HG03520 (cell line): ENCODE results near the gene FOXD3.
A peak's percentile ranks its signal among the peaks of the same experiment; 100 is the strongest.
"Not testable (repeated sequence)": the region's sequence is repeated elsewhere in the genome, so short reads cannot be mapped to it uniquely, and the experiment has no call there.

Source experiments
- ATAC-seq: cut with Tn5 transposase; IDR thresholded peaks from one replicate; pipeline ENCODE4 v1.9.1; 2021; ENCODE audit warnings: mild to moderate bottlenecking, moderate library complexity; ENCODE audit not compliant: unreplicated experiment

Gene FOXD3

DNA sequence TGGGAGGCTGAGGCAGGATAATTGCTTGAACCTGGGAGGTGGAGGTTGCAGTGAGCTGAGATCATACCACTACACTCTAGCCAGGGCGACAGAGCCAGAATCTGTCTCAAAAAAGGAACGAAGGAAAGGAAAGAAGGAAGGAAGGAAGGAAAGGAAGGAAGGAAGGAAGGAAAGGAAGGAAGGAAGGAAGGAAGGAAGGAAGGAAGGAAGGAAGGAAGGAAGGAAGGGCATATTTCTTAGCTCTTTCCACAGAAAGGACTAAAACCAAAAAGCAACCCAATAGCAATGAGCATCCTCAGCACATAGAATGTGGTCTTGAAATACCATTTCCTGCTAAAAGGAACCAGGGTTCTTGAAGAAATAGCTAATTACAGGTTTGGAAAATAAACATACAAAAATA lies 33.9 kb downstream of the FOXD3 start:
- ATAC-seq: not testable (repeated sequence)

DNA sequence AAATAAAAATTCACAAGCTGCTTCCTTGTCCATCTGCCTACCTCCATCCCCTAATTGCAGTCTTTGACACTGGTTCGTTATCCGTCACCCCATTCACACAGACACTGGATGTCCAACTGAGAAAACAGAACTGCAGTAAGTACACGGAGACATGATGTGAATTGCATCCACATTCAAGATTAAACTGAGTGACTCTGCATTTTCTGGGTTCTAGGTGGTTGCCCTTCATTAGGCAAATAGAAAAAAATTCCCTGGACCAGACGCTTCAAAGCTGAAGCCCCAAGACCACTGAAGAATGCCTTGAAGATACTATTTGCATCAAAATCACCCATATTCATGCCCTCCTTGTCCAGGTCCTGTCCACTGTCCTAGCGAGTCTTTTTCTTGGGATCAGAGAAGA lies 37.2 kb downstream of the FOXD3 start:
- ATAC-seq: no peak

DNA sequence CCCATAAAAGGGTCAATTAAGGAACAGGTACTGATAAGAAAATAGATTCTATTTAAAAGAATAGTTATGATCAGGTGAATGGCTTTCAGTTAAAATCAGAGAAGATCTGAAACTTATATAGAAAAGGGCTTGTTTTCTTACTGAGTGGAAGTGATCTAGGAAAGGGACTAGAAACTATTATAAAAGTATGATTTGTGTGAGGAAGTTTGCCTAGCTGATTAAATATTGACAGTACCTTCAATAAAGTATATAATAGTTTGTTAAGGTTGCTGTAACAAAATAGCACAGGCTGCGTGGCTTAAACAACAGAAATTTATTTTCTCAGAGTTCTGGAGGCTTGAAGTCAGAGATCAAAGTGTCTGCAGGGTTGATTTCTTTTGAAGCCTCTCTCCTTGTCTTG lies 39.7 kb downstream of the FOXD3 start:
- no peak for ATAC-seq

DNA sequence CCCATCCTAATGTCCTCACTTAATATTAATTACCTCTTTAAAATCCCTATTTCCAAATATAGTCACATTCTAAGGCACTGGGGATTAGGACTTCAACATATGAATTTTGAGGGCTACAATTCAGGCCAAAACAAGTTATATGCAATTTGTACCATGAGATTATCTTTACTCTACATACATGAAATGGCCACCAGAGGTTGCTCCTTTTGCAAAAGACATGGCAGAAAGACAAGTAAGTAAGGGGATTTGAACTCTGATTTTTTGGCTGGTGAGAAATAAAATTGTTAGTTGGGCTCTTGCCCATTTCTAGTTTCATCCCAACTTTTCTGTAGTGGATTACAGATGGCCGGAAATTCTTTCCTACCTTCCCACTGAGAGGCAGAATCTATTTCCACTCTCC lies 40.2 kb downstream of the FOXD3 start:
- no peak for ATAC-seq

DNA sequence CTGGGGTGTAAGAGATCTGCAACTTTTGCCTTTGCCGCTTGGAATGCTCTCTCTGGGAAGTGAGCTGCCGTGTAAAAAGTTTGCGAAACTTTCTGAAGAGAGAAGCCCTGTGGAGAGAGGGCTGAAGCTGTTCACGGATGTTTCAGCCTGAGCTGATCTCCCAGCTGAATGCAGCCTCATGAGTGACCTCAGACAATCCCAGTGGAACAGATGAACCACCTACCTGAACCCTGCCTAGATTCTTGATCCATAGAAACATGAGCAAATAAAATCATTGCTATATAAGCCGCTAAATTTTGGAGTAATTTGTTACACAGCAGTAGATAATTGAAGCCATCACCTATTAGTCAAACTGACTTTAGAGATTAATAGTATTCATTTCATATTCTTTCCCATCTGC lies 40.6 kb downstream of the FOXD3 start:
- no peak for ATAC-seq

DNA sequence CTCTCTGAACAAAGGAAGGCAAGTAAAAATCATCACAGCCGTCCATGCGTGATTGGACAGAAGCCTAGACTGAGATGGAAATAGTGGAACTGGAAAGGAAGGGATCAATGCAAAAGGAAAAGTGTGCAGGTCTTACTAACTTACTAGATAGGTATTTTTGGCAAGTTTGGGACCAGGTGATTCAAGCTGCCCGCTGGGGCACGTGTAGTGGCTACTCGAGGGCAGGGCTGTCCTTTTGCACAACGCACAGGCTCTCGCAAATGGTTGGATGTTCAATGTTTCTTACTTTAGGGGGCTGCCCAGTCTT lies 44.5 kb downstream of the FOXD3 start:
- ATAC-seq: no peak

DNA sequence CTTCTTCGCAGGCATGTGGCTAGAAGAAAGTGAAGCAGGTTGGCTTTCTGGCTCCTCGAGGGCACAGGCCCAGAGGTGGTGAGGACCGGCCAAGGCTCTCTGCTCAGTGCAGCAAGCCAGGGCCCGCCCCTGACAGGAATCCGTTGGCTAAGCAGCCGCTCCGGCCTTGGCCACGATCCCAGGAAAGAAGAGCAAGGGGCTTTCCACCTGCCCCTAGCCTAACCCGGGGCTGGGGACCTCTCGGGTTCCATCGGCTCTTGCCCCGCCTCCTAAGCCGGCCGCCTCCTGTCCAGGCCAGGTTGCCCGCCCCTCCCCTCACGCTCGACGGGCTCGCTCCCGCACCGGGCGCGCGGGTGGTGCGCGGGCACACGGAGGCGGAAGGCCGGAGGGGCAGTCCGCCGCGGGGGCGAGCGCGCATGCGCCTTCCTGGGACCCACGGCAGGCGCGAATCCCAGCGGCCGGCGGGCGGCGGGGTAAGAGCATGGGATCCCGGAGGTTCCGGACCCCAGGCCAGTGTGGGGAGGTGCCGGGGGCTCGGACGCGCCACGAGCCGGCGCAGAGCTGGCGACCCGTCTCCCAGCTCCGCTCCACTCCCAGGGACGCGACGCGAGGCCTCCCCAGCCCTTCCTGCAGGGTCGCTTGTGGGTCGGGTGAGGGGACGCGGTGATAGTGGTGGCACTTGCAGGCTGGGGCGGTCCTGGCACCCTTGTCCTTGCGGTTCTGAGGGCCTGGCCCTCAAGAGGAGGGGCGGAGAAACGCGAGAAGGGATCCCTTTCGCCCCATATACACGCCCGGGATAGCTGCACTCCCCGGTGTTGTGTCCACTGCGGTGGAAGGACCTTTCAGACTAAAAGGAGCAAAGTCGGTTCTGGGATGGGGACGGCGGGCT lies 45.1 kb downstream of the FOXD3 start, which contains the start of gene ALG6:
Gene ALG6, plus strand, starts transcription at position 413 of the 889 bp plus-strand sequence. CDS start 3,351 bp downstream, outside the sequence.
- ATAC-seq: peak; percentile 92

DNA sequence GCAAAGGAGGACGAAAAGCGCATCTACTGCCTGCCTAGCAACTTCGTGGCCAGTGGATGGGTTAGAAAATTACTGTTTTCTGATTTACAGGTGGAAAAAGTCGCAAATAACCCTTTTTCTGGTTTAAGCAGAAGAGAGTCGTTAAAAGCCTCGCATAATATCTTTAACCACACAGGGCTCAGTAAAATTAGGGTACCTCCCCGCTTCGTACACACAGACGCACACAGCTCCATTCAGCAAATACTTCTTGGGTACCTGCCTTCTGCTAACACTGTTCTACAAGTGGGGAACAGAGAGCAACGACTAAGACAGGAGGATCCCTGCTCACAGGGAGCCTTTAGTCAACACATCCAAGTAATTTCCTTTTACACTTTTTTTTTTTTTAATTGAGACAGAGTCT lies 45.8 kb downstream of the FOXD3 start:
- peak; percentile 11 for ATAC-seq
